Hematopoietic multipotent progenitor cell treated with erythropoietin and hydrocortisone succinate and interleukin-3 and kit ligand, for 4 days (in vitro differentiated cells): ENCODE measurements around the gene CLASP1.
A peak's percentile ranks its signal among the peaks of the same experiment; 100 is the strongest.
"Not testable (repeated sequence)": the region's sequence is repeated elsewhere in the genome, so short reads cannot be mapped to it uniquely, and the experiment has no call there.

Experiments used
- DNase-seq: peaks from one replicate; pipeline ENCODE4 v3.0.0-alpha.2; 2015

Gene CLASP1

GRCh38 chr2:121342751-121343150, 306.5 kb downstream of the CLASP1 start:
- no peak for DNase-seq

GRCh38 chr2:121340926-121341325, 308.3 kb downstream of the CLASP1 start:
- no peak for DNase-seq

- DNase-seq, result no peak
Measured at GRCh38 chr2:121338281-121338680, 311.0 kb downstream of the CLASP1 start.

GRCh38 chr2:121336528-121337294, 312.6 kb downstream of the CLASP1 start:
- no peak for DNase-seq

GRCh38 chr2:121335294-121336290, 313.7 kb downstream of the CLASP1 start:
- no peak for DNase-seq

- no peak for DNase-seq
Measured at GRCh38 chr2:121334581-121335293, 314.5 kb downstream of the CLASP1 start.

GRCh38 chr2:121333834-121334558, 315.3 kb downstream of the CLASP1 start:
- no peak for DNase-seq

- DNase-seq, result no peak
Measured at GRCh38 chr2:121333231-121333630, 316.0 kb downstream of the CLASP1 start.

GRCh38 chr2:121331324-121331723, 317.9 kb downstream of the CLASP1 start:
- not testable (repeated sequence) for DNase-seq

GRCh38 chr2:121330921-121331320, 318.3 kb downstream of the CLASP1 start:
- no peak for DNase-seq

- no peak for DNase-seq
Measured at GRCh38 chr2:121329786-121330185, 319.5 kb downstream of the CLASP1 start.

- no peak for DNase-seq
Measured at GRCh38 chr2:121326628-121327027, 322.6 kb downstream of the CLASP1 start.

GRCh38 chr2:121324601-121325000, 324.7 kb downstream of the CLASP1 start:
- DNase-seq, result no peak

- no peak for DNase-seq
Measured at GRCh38 chr2:121321476-121321875, 327.8 kb downstream of the CLASP1 start.

- DNase-seq, result no peak
Measured at GRCh38 chr2:121319941-121320340, 329.3 kb downstream of the CLASP1 start.

- DNase-seq, result no peak
Measured at GRCh38 chr2:121316986-121317385, 332.3 kb downstream of the CLASP1 start.

GRCh38 chr2:121313701-121314100, 335.6 kb downstream of the CLASP1 start:
- not testable (repeated sequence) for DNase-seq

- peak; percentile 59 for DNase-seq
Measured at GRCh38 chr2:121309801-121310200, 339.5 kb downstream of the CLASP1 start.

- DNase-seq, result no peak
Measured at GRCh38 chr2:121309323-121309722, 339.9 kb downstream of the CLASP1 start.

GRCh38 chr2:121307048-121307447, 342.2 kb downstream of the CLASP1 start:
- no peak for DNase-seq

- no peak for DNase-seq
Measured at GRCh38 chr2:121304941-121305340, 344.3 kb downstream of the CLASP1 start.

GRCh38 chr2:121303531-121304263, 345.6 kb downstream of the CLASP1 start:
- no peak for DNase-seq
